H9 (cell line): Measurements from ENCODE around the gene ABCA12. TPM values are rescaled to one million over a fixed set of nuclear protein-coding genes. Genes with fewer than 3 reads are reported as not detected.

Experiments
- DNase-seq: peaks from one replicate; pipeline ENCODE4 v3.0.0-alpha.2; 2017
- H2AFZ ChIP-seq: one replicate; pipeline ENCODE4 v1.6.1; 2013; ENCODE audit warnings: mild to moderate bottlenecking, low read length, control low read depth, moderate library complexity
- H2AK5ac ChIP-seq: 2 replicates; pipeline ENCODE4 v1.6.1; 2013; ENCODE audit warnings: low read length, control low read depth, mixed read lengths; ENCODE audit not compliant: insufficient read length
- H2BK120ac ChIP-seq: one replicate; pipeline ENCODE4 v1.6.1; 2013; ENCODE audit warnings: low read depth, mild to moderate bottlenecking, low read length, control low read depth, inconsistent platforms; ENCODE audit not compliant: poor library complexity, severe bottlenecking
- H2BK12ac ChIP-seq: 2 replicates; pipeline ENCODE4 v1.6.1; 2013; ENCODE audit warnings: low read length, control low read depth, mixed read lengths, low read depth; ENCODE audit not compliant: insufficient read length
- H2BK15ac ChIP-seq: 2 replicates; pipeline ENCODE4 v1.6.1; 2013; ENCODE audit warnings: low read depth, low read length, control low read depth
- H2BK20ac ChIP-seq: one replicate; pipeline ENCODE4 v1.6.1; 2013; ENCODE audit warnings: low read depth, mild to moderate bottlenecking, low read length, control low read depth, inconsistent platforms; ENCODE audit not compliant: poor library complexity, severe bottlenecking
- H2BK5ac ChIP-seq: 2 replicates; pipeline ENCODE4 v1.6.1; 2013; ENCODE audit warnings: low read length, control low read depth, mixed read lengths; ENCODE audit not compliant: insufficient read length
- H3K14ac ChIP-seq: 2 replicates; pipeline ENCODE4 v1.6.1; 2013; ENCODE audit warnings: low read length, control low read depth; ENCODE audit not compliant: insufficient read depth
- H3K18ac ChIP-seq: 2 replicates; pipeline ENCODE4 v1.6.1; 2013; ENCODE audit warnings: low read depth, mild to moderate bottlenecking, mixed read lengths, low read length, control low read depth; ENCODE audit not compliant: insufficient read length
- H3K23ac ChIP-seq: 2 replicates; pipeline ENCODE4 v1.6.1; 2013; ENCODE audit warnings: low read length, control low read depth, mixed read lengths, low read depth; ENCODE audit not compliant: insufficient read length
- H3K23me2 ChIP-seq: 2 replicates; pipeline ENCODE4 v1.6.1; 2013; ENCODE audit warnings: low read depth, mild to moderate bottlenecking, mixed read lengths, low read length, control low read depth; ENCODE audit not compliant: insufficient read length, poor library complexity, severe bottlenecking
- H3K27ac ChIP-seq: 2 replicates; pipeline ENCODE4 v1.5.1; 2013; ENCODE audit warnings: low read length, control low read depth, mixed read lengths, low read depth; ENCODE audit not compliant: insufficient read length
- H3K27me3 ChIP-seq: 2 replicates; pipeline ENCODE4 v1.6.1; 2013; ENCODE audit warnings: low read length, control low read depth, inconsistent platforms; ENCODE audit not compliant: insufficient read depth
- H3K4ac ChIP-seq: 2 replicates; pipeline ENCODE4 v1.6.1; 2013; ENCODE audit warnings: low read depth, mild to moderate bottlenecking, control low read depth, inconsistent platforms, low read length, moderate library complexity
- H3K4me1 ChIP-seq: 2 replicates; pipeline ENCODE4 v1.6.1; 2013; ENCODE audit warnings: low read length, control low read depth, inconsistent platforms; ENCODE audit not compliant: insufficient read depth
- H3K4me2 ChIP-seq: 2 replicates; pipeline ENCODE4 v1.6.1; 2013; ENCODE audit warnings: low read length, control low read depth, mixed read lengths; ENCODE audit not compliant: insufficient read length, insufficient read depth
- H3K56ac ChIP-seq: 2 replicates; pipeline ENCODE4 v1.6.1; 2013; ENCODE audit warnings: low read depth, mild to moderate bottlenecking, mixed read lengths, low read length, control low read depth; ENCODE audit not compliant: insufficient read length
- H3K79me1 ChIP-seq: 2 replicates; pipeline ENCODE4 v1.6.1; 2013; ENCODE audit warnings: low read depth, mild to moderate bottlenecking, moderate library complexity, low read length, control low read depth, inconsistent platforms; ENCODE audit not compliant: insufficient read depth, poor library complexity, severe bottlenecking
- H3K79me2 ChIP-seq: 2 replicates; pipeline ENCODE4 v1.6.1; 2013; ENCODE audit warnings: low read length, control low read depth, inconsistent platforms; ENCODE audit not compliant: insufficient read depth
- H3K9ac ChIP-seq: 2 replicates; pipeline ENCODE4 v1.6.1; 2013; ENCODE audit warnings: low read length, control low read depth, mixed read lengths; ENCODE audit not compliant: insufficient read length; ENCODE audit errors: extremely low read depth
- H3K9me3 ChIP-seq: one replicate; pipeline ENCODE4 v1.6.1; 2013; ENCODE audit warnings: low read depth, low read length, inconsistent platforms; ENCODE audit not compliant: control insufficient read depth
- H3T11ph ChIP-seq: one replicate; pipeline ENCODE4 v1.6.1; 2013; ENCODE audit warnings: mild to moderate bottlenecking, low read length, control low read depth, inconsistent platforms
- H4K20me1 ChIP-seq: one replicate; pipeline ENCODE4 v1.6.1; 2013; ENCODE audit not compliant: control insufficient read depth, insufficient read length, insufficient read depth
- H4K5ac ChIP-seq: 2 replicates; pipeline ENCODE4 v1.6.1; 2013; ENCODE audit warnings: low read depth, mild to moderate bottlenecking, mixed read lengths, low read length, control low read depth; ENCODE audit not compliant: insufficient read length
- H4K8ac ChIP-seq: replicated peaks from 2 replicates; pipeline ENCODE4 v1.6.1; 2013; ENCODE audit warnings: low read length, control low read depth, mixed read lengths, low read depth; ENCODE audit not compliant: insufficient read length
- H4K91ac ChIP-seq: 2 replicates; pipeline ENCODE4 v1.6.1; 2013; ENCODE audit warnings: low read depth, mild to moderate bottlenecking, moderate library complexity, mixed read lengths, low read length, control low read depth; ENCODE audit not compliant: insufficient read length
- H3K27ac Mint-ChIP-seq, 3 experiments: 2 replicates in 2 of 3; 3 replicates in 1 of 3; pipeline ENCODE4 v1.8.0; 2020 to 2021; ENCODE audit warnings: mixed read lengths in 3 of 3, mild to moderate bottlenecking in 1 of 3, moderate library complexity in 1 of 3
- H3K27me3 Mint-ChIP-seq: 2 replicates; pipeline ENCODE4 v1.8.0; 2021; ENCODE audit warnings: low read depth, mild to moderate bottlenecking, moderate library complexity, mixed read lengths
- H3K36me3 Mint-ChIP-seq, 3 experiments: 2 replicates in 2 of 3; 3 replicates in 1 of 3; pipeline ENCODE4 v1.8.0; 2020 to 2021; ENCODE audit warnings: low read depth in 3 of 3, mixed read lengths in 3 of 3; ENCODE audit not compliant: insufficient read depth in 1 of 3
- H3K4me1 Mint-ChIP-seq, 2 experiments: 2 replicates each; pipeline ENCODE4 v1.8.0; 2020; ENCODE audit warnings: mixed read lengths in 2 of 2
- H3K4me3 Mint-ChIP-seq, 2 experiments: 2 replicates in 1 of 2; 3 replicates in 1 of 2; pipeline ENCODE4 v1.8.0; 2020 to 2021; ENCODE audit warnings: mild to moderate bottlenecking in 2 of 2, mixed read lengths in 2 of 2, moderate library complexity in 1 of 2
- H3K9me3 Mint-ChIP-seq, 2 experiments: 2 replicates in 1 of 2; 3 replicates in 1 of 2; pipeline ENCODE4 v1.8.0; 2020; ENCODE audit warnings: mild to moderate bottlenecking in 2 of 2, mixed read lengths in 2 of 2, moderate library complexity in 1 of 2
- CTCF ChIP-seq: fragments of 200-600 bp; sonication (generic); conservative IDR thresholded peaks from 3 replicates; pipeline ENCODE4 v1.8.0; 2021; ENCODE audit warnings: antibody characterized with exemption, mild to moderate bottlenecking
- WGBS: extraction: QIAGEN DNeasy Blood & Tissue Kit; methylation state at CpG from one replicate; pipeline ENCODE4 v1.1.7; 2013; ENCODE audit warnings: missing lambda C conversion rate, low lambda C conversion rate, mixed read lengths; ENCODE audit not compliant: insufficient read length; ENCODE audit errors: extremely low coverage; 5-methylcytosine and 5-hydroxymethylcytosine counted together
- total RNA-seq: library from RNA; stranded (reverse); gene quantifications from 2 replicates; pipeline ENCODE4 v1.2.1, GENCODE V29; 2021

The ABCA12 gene
- total RNA-seq, 1 experiment from 2014 or later, result not detected

DNA sequence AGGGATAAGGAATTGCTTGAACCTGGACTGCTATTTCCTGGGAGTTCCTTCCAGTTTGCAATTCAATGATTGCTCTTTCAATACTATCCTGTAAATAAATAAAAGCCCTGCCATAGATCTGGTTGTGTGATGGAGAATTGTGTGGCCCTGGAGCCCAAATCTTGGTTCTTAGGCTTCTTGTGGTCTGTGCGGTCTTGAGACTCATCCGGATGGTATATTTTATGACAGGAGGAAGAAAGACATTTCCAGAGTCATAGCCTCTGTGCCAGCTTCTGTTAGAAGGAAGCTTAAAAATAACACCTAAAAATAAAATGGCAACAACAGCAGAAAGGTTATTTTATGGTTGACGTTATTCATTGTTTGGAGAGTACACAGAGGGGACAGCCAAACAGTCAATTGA, 137.7 kb downstream of the ABCA12 start:
- Histone ChIP-seq H4K20me1 (no peaks in the 10 kb centered on the region), H3K9ac (no peak overlapping the region), H3K4ac (no peak overlapping the region), H2AK5ac (no peak overlapping the region), H3K4me1 (no peaks in the 10 kb centered on the region), H2AFZ (no peak overlapping the region), H3K23me2 (no peaks in the 10 kb centered on the region), H3K18ac (no peak overlapping the region), H4K5ac (no peak overlapping the region), H3K4me2 (no peak overlapping the region), H3K79me1 (no peaks in the 10 kb centered on the region), H3K9me3 (no peaks in the 10 kb centered on the region), H3K27ac (no peak overlapping the region), H2BK5ac (no peak overlapping the region), H3K14ac (no peak overlapping the region), H3T11ph (no peak overlapping the region), H3K79me2 (no peaks in the 10 kb centered on the region), H4K8ac (no peak overlapping the region), H2BK15ac (no peak overlapping the region), H3K27me3 (no peaks in the 10 kb centered on the region), H2BK20ac (no peak overlapping the region), H2BK120ac (no peak overlapping the region), H3K23ac (no peak overlapping the region), H4K91ac (no peak overlapping the region), H3K56ac (no peak overlapping the region), H2BK12ac (no peak overlapping the region)
- WGBS, result no CpG with 5 or more reads among the region's 3 CpGs
- TF ChIP-seq CTCF, result no peak
- no peaks in the 10 kb centered on the region for H3K36me3 Mint-ChIP-seq
- H3K9me3 Mint-ChIP-seq, result no peaks in the 10 kb centered on the region
- no peak overlapping the region for H3K27ac Mint-ChIP-seq
- H3K27me3 Mint-ChIP-seq, result no peaks in the 10 kb centered on the region
- no peak for DNase-seq
- peaks cover 4 to 7% of the 10 kb centered on the region in 2 experiments; a peak in 2 of 4 replicates for H3K4me1 Mint-ChIP-seq
- no peak overlapping the region for H3K4me3 Mint-ChIP-seq
